Right lobe of liver (tissue), 6 donors: ENCODE measurements around the gene BICDL1. TPM values are rescaled to one million over a fixed set of nuclear protein-coding genes. Genes with fewer than 3 reads are reported as not detected.

Experiments
- ATAC-seq, 4 donors: fragments of 200-7000 bp; cut with Tn5 transposase; one replicate each; pipeline ENCODE4 v1.9.1; 2020; ENCODE audit warnings: mild to moderate bottlenecking in 4 of 4, moderate library complexity in 4 of 4
- DNase-seq, 3 donors: peaks; one replicate each; pipeline ENCODE4 v3.0.0-alpha.2; 2020
- H3K27ac ChIP-seq, 3 donors: fragments of 200-600 bp; one replicate each; pipeline ENCODE4 v1.8.0; 2022
- H3K27me3 ChIP-seq, 2 donors: fragments of 200-600 bp; one replicate each; pipeline ENCODE4 v1.8.0; 2022
- H3K36me3 ChIP-seq, 4 donors: fragments of 200-600 bp; sonication (generic) in 1 of 4; one replicate each; pipeline versions ENCODE4 v1.5.1 to v1.8.0; 2017 to 2022; ENCODE audit warnings: control low read depth in 1 of 4
- H3K4me1 ChIP-seq, 4 donors: fragments of 200-600 bp; sonication (generic) in 1 of 4; one replicate each; pipeline versions ENCODE4 v1.5.1 to v1.8.0; 2017 to 2022; ENCODE audit warnings: control low read depth in 1 of 4
- H3K4me3 ChIP-seq, 3 donors: fragments of 200-600 bp; one replicate each; pipeline ENCODE4 v1.8.0; 2022
- H3K9me3 ChIP-seq, 4 donors: fragments of 200-600 bp; sonication (generic) in 1 of 4; one replicate each; pipeline versions ENCODE4 v1.5.1 to v1.8.0; 2017 to 2022; ENCODE audit warnings: control low read depth in 1 of 4
- CTCF ChIP-seq, 4 donors: fragments of 200-600 bp in 3 of 4; fragments of 450-650 bp in 1 of 4; IDR thresholded peaks; one replicate each; pipeline versions ENCODE4 v1.5.1 to v1.8.0; 2016 to 2022; ENCODE audit warnings: antibody characterized with exemption in 4 of 4, mild to moderate bottlenecking in 2 of 4
- POLR2A ChIP-seq: fragments of 450-650 bp; IDR thresholded peaks from one replicate; pipeline ENCODE4 v1.6.1; 2017; ENCODE audit warnings: antibody characterized with exemption, mild to moderate bottlenecking
- WGBS: methylation state at CpG from one replicate; pipeline ENCODE4 v1.1.6; 2018; ENCODE audit warnings: low coverage, low lambda C conversion rate; ENCODE audit not compliant: insufficient coverage; ENCODE audit errors: missing lambda C conversion rate; 5-methylcytosine and 5-hydroxymethylcytosine counted together
- intact Hi-C, 2 donors: fragments of 100-400 bp; cut with DNase I; formaldehyde crosslinking; loops; one replicate each; pipeline versions ENCODE4 v1.11.2 to v1.14.1; 2022
- total RNA-seq, 6 experiments: library from RNA; depleted of rRNA in 2 of 6; stranded (reverse); fragments of >200 nt in 2 of 6; fragmentation: NEBNext Ultra II Directional in 3 of 6; extraction: Animal tissue kit (Norgen Biotek cat#: 25700) in 3 of 6; gene quantifications; one replicate each; pipeline versions ENCODE4 v1.1.0 to v1.2.4, GENCODE V29; 2016 to 2023
- donor health status: DM: no; HTN: yes; CAD: no.
- donor health status: DM: no; HTN: no; CAD: no.
- donor health status: DM: no; HTN: no; CAD: no.
- donor health status: DM: no; HTN: yes; CAD: no.
- donor health status: DM: no; HTN: yes; CAD: no.

BICDL1 gene
- total RNA-seq, 6 experiments from 2014 or later = 1.5 to 13.0 (median 8.7) TPM

DNA sequence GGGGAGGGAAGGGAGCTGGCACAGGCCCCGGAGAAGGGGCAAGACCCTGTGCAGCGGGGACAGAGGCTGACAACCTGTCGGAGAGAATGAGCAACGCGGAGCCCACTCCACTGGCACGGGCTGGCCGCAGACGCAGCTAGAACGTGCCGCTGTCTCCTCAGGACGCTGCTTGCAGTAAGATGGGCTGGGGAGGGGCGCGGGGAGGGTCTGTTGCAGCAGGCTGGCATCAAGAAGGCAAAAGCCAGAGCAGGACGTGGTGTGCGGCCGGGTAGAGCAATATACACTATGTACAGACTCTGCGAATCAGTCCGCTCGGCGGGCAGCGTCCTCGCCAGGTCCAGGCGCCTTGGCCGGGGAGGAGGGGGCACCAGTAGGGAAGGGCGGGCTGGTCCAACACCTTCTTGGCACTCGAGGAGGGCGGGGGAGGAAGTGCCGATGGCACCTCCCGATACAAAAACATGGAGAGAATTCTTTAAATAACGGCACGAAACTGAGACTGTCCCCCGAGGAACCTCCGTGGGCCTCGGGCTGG, 107.7 kb downstream of the BICDL1 start:
- ATAC-seq (no peak), DNase-seq (no peak)
- 94% methylated on average over 11 of the region's 34 CpGs for WGBS
- peaks cover 0 to 34% (median 12%) of the 10 kb centered on the region in 4 donors for H3K36me3 ChIP-seq
- no peak overlapping the region for H3K27ac ChIP-seq
- H3K4me1 ChIP-seq = peaks cover 0 to 3% (median 0%) of the 10 kb centered on the region in 4 donors
- intact Hi-C loops = loop anchor here in 1 of 2 donors (10.0 kb wide), 1 partner anchor 102 kb away; no protein-coding TSS in a partner anchor
- H3K27me3 ChIP-seq = no peaks in the 10 kb centered on the region
- H3K4me3 ChIP-seq = no peak overlapping the region
- no peaks in the 10 kb centered on the region for H3K9me3 ChIP-seq
- TF ChIP-seq POLR2A (no peak), CTCF (IDR thresholded peaks at IDR 0.05) (no peak)

DNA sequence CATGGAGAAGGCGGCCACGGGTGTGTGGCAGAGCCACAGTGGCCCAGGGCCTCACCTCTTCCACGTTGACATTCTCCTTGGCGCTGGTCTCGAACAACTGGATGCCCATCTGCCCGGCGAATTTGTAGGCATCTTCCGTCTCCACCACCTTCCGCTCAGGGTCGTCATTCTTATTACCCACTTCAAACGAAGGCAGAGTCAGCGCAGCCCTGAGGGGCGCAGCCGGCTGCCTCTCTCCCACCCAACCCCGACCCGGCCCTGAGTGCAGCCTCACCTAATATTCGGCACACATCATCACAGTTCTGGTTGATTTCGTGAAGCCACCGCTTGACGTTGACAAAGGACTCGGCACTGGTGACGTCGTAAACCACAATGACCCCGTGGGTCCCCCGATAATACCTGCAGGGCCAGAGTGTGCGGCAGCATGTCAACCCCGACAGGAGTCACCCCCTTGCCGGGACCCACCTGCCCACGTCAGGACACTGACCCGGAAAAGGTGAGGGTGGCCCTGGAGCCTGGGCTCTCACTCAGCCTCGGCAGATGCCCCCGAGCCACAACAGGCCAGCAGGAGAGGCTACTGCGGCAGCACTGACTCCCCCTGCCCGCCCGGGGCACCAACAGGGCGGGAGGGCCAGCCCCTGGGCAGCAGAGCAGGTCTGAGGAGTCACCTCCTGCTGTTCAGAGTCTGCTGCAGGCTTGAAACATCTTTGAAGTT, 109.9 kb downstream of the BICDL1 start:
- Histone ChIP-seq H3K36me3 (peaks cover 3 to 45% (median 19%) of the 10 kb centered on the region in 4 donors), H3K9me3 (no peaks in the 10 kb centered on the region), H3K4me3 (no peak overlapping the region), H3K4me1 (peaks cover 0 to 3% (median 0%) of the 10 kb centered on the region in 4 donors), H3K27me3 (no peaks in the 10 kb centered on the region), H3K27ac (no peak overlapping the region)
- WGBS = 95% methylated on average over 17 of the region's 36 CpGs
- no peak for DNase-seq
- intact Hi-C loops = loop anchor here in 1 of 2 donors (10.0 kb wide), 1 partner anchor 104 kb away; no protein-coding TSS in a partner anchor
- no peak for TF ChIP-seq POLR2A
- TF ChIP-seq CTCF (IDR thresholded peaks at IDR 0.05) = no peak
- no peak for ATAC-seq

DNA sequence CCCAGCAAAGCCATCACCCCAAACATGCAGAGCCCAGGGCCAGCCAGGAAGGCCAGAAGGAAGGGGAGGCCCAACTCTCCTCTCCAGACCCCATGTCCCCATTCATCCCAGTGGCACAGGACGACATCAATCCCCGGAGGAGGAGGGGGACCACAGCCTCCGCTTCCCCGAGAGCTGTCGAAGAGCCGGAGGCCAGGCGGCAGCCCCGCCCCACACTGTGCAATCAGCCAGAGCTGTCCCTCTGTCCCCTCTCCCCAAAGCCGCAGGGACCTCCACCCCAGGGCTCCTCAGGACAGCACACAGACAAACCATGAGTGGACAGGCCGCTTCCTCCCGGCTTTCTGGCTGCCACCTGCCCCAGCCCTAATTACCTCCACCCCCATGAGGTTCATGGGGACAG, 110.7 kb downstream of the BICDL1 start:
- Histone ChIP-seq H3K9me3 (no peaks in the 10 kb centered on the region), H3K36me3 (peaks cover 3 to 45% (median 19%) of the 10 kb centered on the region in 4 donors), H3K4me1 (peaks cover 0 to 3% (median 0%) of the 10 kb centered on the region in 4 donors), H3K27ac (no peak overlapping the region), H3K4me3 (no peak overlapping the region), H3K27me3 (no peaks in the 10 kb centered on the region)
- no CpG with 5 or more reads among the region's 11 CpGs for WGBS
- no peak for TF ChIP-seq POLR2A
- TF ChIP-seq CTCF (IDR thresholded peaks at IDR 0.05) = no peak
- ATAC-seq (no peak), DNase-seq (no peak)
- intact Hi-C loops = loop anchor here in 1 of 2 donors (10.0 kb wide), 1 partner anchor 105 kb away; no protein-coding TSS in a partner anchor

GRCh38 chr12:120100630-120101029, 111.6 kb downstream of the BICDL1 start:
- Histone ChIP-seq H3K4me3 (no peak overlapping the region), H3K9me3 (no peaks in the 10 kb centered on the region), H3K27ac (no peak overlapping the region), H3K27me3 (no peaks in the 10 kb centered on the region), H3K4me1 (peaks cover 0 to 3% (median 0%) of the 10 kb centered on the region in 4 donors), H3K36me3 (peaks cover 3 to 45% (median 19%) of the 10 kb centered on the region in 4 donors)
- ATAC-seq = peak; percentile 23 to 52 (median 30)
- intact Hi-C loops = no loop called here
- WGBS = 86% methylated on average over 3 of the region's 21 CpGs
- no peak for TF ChIP-seq CTCF (IDR thresholded peaks at IDR 0.05)
- no peak for TF ChIP-seq POLR2A
- peak in 1 of 3 donors; percentile 52 for DNase-seq
